Measurements from ENCODE around the gene CDIPT.

DNA sequence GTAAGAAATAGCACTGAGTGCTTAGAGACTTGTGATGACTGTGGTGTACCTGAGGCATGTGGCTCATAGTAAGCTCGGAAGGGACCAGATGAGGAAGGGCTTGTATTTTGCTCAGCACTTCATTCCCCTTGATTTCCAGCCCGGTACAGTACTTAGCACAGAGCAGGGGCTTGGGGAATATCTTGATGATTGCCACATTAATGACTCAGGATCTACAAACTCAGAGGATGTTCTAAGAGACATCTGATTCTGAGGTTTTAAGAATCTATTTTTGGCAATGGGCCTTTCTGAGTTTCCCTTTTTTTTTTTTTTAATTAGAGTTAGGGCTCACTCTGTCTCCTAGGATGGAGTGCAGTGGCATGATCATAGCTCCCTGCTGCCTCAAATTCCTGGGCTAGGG, 46.4 kb upstream of the CDIPT start:
- TF ChIP-seq POLR2A (IDR thresholded peaks at IDR 0.05; ENCODE audit: low read length) (no peak), GATA1 (IDR thresholded peaks at IDR 0.05; ENCODE audit: low read depth, low read length) (no peak)

Measured in erythroblast (primary cell).